AG04450 (cell line): Measurements from ENCODE around the gene SNX32. TPM values are rescaled to one million over a fixed set of nuclear protein-coding genes. Genes with fewer than 3 reads are reported as not detected.

Experiments used
- CTCF ChIA-PET: fragments of 300-600, 350-600 bp; formaldehyde crosslinking; extraction: SDS; loops from one replicate; lab custom pipeline; 2022; ENCODE audit warnings: antibody characterized with exemption, inconsistent platforms; lab: Charles Lee
- POLR2A ChIA-PET: fragments of 350-600 bp; formaldehyde crosslinking; extraction: SDS; loops from one replicate; lab custom pipeline; 2021; ENCODE audit warnings: antibody characterized with exemption, inconsistent platforms; lab: Yijun Ruan, JAX
- DNase-seq: peaks from one replicate; pipeline ENCODE4 v3.0.0-alpha.2; 2011; ENCODE audit warnings: low read depth, low spot score
- H3K27ac ChIP-seq: one replicate; pipeline ENCODE4 v1.5.1; 2012; ENCODE audit warnings: low read depth, low read length, control low read depth
- H3K27me3 ChIP-seq: one replicate; pipeline ENCODE4 v1.6.0; 2012; ENCODE audit warnings: low read length; ENCODE audit not compliant: control insufficient read depth, insufficient read depth
- H3K4me3 ChIP-seq: 2 replicates; pipeline ENCODE4 v1.5.1; 2011; ENCODE audit warnings: mild to moderate bottlenecking, low read depth, low read length, control low read depth
- H3K9me3 ChIP-seq: 2 replicates; pipeline ENCODE4 v1.5.1; 2012; ENCODE audit warnings: low read length; ENCODE audit not compliant: control insufficient read depth, insufficient read depth
- polyA plus RNA-seq: library from polyadenylated mRNA; depleted of rRNA; stranded (reverse); fragments of >200 nt; gene quantifications from 2 replicates; pipeline ENCODE4 v1.2.3, GENCODE V29; 2011
- TF ChIP-seq, protein P1 (sequence below): IDR thresholded peaks from 2 replicates; pipeline ENCODE4 v1.5.1; 2011; ENCODE audit warnings: low read depth, low read length, control low read depth, inconsistent platforms

Gene SNX32
- polyA plus RNA-seq, 1 experiment, result 0.30 TPM

DNA sequence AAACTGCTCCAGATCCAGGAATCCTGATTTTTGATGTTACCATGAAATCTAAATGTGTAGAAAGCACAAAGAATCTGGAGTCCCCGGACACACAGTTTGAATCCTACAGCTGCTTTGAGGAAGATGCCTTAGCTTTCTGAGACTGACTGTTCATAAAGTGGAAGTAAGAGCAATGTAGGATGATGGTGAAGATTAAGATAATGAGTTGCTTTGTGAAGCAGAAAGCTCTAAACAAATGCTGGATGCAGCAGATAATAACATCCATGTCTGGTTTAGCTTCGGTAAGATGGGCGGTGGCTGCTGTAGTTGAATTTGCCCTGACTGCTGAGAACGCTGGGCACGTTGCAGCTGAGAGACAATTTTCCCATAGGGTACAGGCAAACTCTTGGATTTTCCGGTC, 26.8 kb upstream of the SNX32 start:
- ChIA-PET POLR2A (interaction anchor here (0.7 kb wide), 1 partner anchor 111 kb away, joined by 8 read pairs; no protein-coding TSS in a partner anchor), CTCF (interaction anchor here (0.5 to 1.7 kb wide), 3 partner anchors 11 to 80 kb away, joined by 3 to 5 read pairs (median 3); no protein-coding TSS in a partner anchor)
- no peak overlapping the region for H3K4me3 ChIP-seq
- H3K27ac ChIP-seq, result no peak overlapping the region
- no peaks in the 10 kb centered on the region; the same call in 1 of the 2 replicates for H3K9me3 ChIP-seq
- TF ChIP-seq, protein P1, sequence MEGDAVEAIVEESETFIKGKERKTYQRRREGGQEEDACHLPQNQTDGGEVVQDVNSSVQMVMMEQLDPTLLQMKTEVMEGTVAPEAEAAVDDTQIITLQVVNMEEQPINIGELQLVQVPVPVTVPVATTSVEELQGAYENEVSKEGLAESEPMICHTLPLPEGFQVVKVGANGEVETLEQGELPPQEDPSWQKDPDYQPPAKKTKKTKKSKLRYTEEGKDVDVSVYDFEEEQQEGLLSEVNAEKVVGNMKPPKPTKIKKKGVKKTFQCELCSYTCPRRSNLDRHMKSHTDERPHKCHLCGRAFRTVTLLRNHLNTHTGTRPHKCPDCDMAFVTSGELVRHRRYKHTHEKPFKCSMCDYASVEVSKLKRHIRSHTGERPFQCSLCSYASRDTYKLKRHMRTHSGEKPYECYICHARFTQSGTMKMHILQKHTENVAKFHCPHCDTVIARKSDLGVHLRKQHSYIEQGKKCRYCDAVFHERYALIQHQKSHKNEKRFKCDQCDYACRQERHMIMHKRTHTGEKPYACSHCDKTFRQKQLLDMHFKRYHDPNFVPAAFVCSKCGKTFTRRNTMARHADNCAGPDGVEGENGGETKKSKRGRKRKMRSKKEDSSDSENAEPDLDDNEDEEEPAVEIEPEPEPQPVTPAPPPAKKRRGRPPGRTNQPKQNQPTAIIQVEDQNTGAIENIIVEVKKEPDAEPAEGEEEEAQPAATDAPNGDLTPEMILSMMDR, result no peak
- DNase-seq, result no peak
- H3K27me3 ChIP-seq, result peaks cover 48% of the 10 kb centered on the region

DNA sequence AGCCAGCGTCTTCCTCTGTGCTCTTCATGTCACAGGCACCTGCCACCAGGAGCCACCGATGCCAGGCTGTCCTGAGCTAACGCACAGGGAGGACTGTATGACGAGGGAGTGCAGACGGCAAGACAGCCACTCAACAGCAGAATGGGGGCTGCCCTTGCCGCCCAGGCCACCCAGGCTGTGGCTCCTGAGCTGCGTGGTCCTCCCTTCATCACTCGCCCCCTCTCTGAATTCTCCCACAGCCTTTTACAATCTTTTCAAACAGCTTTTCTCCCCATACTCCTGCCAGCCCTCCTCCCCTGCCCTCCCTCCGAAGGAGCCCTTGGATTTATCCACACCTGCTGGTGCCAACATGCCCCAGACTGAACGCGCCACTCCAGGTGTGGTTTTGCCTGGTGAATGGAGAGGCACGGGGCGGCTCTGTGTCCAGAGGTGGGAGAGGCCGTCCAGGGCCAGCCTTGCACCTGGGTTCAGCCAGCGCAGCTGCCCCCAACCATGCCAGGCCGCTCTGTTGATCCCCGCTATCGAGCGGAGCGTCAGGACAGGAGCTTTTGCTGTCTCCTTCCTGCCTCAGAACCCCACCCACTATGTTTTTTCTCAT, 24.9 kb upstream of the SNX32 start:
- peaks cover 47% of the 10 kb centered on the region for H3K27me3 ChIP-seq
- CTCF ChIA-PET, result interaction anchor here (0.8 kb wide), 1 partner anchor 10 kb away, joined by 3 read pairs; no protein-coding TSS in a partner anchor
- no peak overlapping the region for H3K27ac ChIP-seq
- H3K4me3 ChIP-seq, result no peak overlapping the region
- POLR2A ChIA-PET, result no interaction called here
- no peaks in the 10 kb centered on the region; the same call in 1 of the 2 replicates for H3K9me3 ChIP-seq
- TF ChIP-seq, protein P1, result no peak
- DNase-seq, result no peak

DNA sequence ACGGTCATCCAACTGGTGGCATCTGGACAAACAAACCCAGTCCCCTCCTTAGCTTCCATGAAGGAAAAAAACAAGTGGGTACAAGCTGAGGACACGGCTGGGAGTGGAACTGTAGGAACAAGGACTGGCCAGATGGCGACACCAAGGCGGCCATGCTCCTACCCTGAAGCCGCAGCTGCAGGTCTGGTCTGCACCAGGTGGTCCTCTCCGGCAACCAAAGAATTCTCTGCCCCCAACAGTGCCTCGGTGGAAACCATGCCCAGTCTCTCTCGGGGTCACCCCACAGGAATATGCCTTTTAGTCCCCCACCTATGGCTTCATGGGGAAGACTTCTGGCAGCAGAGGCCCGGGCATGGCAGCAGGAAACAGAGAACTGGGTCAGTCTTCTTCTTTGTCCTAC, 24.3 kb upstream of the SNX32 start:
- H3K4me3 ChIP-seq, result no peak overlapping the region
- H3K27me3 ChIP-seq, result peaks cover 44% of the 10 kb centered on the region
- no peak for DNase-seq
- TF ChIP-seq, protein P1, result no peak
- H3K9me3 ChIP-seq, result no peaks in the 10 kb centered on the region; the same call in 1 of the 2 replicates
- POLR2A ChIA-PET, result no interaction called here
- CTCF ChIA-PET, result no interaction called here
- H3K27ac ChIP-seq, result no peak overlapping the region

DNA sequence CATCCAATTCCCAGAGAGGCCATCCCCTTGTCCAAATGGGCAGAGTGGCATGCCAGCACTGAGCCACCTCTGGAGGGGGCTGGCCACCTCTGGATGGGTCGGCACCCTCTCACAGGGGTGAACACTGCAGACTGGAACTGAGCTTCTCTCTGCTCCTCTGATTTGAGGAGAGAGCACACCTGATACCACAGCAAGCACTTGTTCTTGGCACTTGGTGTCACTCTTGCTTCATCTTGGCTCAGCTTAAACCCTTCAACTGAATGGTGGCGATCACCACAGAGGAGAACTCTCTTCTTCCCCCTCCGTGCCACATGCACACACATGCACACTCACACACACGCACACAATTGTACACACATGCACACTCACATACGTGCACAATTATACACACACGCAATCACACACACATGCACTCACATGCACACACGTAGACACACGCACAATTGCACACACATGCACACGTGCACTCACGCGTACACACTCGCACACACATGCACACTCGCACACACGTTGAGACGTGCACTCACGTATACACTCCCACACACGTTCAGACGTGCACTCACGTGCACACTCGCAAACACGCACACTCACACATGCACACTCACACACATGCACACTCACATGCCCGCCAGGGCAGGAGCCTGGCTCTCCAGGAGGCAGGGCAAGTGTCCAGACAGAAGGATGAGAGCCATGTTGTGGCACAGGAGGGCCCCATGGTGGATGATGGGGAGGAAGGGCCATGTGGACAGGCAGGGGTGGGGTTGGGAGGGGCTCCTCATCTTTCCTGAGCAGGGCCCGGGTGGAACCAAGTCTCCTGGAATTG, 23.5 kb upstream of the SNX32 start:
- H3K9me3 ChIP-seq, result no peaks in the 10 kb centered on the region; the same call in 1 of the 2 replicates
- H3K27ac ChIP-seq, result no peak overlapping the region
- no peak for DNase-seq
- ChIA-PET CTCF (no interaction called here), POLR2A (no interaction called here)
- peaks cover 43% of the 10 kb centered on the region for H3K27me3 ChIP-seq
- TF ChIP-seq, protein P1, result no peak
- no peak overlapping the region for H3K4me3 ChIP-seq
